HG03342 (cell line): ENCODE results near the gene HAUS7.

Experiments
- ATAC-seq: cut with Tn5 transposase; IDR thresholded peaks from one replicate; pipeline ENCODE4 v1.9.1; 2021; ENCODE audit warnings: mild to moderate bottlenecking, moderate library complexity; ENCODE audit not compliant: unreplicated experiment

Gene HAUS7

GRCh38 chrX:153499876-153500275, 29.5 kb upstream of the HAUS7 start:
- no peak for ATAC-seq

GRCh38 chrX:153499341-153499740, 29.0 kb upstream of the HAUS7 start:
- no peak for ATAC-seq

DNA sequence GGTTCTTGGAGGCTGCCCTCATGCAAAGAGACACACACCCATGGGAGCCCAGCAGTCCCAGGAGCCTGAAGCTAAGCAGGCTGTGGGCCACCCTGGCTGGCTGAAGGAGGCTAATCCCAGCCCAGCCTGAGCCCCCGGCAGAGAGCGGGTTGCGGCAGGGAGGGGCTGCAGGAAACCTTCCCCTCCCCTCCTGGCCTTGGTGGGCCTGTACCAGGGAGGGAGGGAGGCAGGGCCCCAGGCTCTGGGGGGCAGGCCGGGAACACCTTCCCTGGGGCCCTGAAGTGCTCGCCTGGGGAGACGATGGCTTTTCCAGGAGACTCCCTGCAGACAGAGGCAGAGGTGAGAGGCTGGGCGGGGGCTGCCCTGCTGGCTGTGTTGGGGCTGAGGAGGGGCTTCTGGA, 28.1 kb upstream of the HAUS7 start:
- no peak for ATAC-seq

DNA sequence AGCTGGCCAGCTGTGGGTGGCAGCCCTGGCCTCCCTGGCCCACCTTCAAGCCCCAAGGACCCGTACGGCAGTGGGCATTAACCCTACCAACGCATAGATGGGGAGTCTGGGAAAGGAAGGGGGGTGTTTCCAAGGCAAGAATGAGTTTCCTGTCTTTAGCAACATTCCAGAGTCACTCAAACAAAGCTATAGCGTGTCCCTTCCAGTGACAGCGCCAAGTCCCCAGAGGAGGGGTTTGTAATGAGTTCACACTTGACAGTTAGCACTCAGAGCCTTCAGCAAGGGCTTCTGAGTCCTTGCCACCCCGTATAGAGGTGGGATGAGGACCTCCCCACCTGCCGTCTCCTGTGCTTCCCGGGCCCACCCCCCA, 26.2 kb upstream of the HAUS7 start:
- no peak for ATAC-seq

DNA sequence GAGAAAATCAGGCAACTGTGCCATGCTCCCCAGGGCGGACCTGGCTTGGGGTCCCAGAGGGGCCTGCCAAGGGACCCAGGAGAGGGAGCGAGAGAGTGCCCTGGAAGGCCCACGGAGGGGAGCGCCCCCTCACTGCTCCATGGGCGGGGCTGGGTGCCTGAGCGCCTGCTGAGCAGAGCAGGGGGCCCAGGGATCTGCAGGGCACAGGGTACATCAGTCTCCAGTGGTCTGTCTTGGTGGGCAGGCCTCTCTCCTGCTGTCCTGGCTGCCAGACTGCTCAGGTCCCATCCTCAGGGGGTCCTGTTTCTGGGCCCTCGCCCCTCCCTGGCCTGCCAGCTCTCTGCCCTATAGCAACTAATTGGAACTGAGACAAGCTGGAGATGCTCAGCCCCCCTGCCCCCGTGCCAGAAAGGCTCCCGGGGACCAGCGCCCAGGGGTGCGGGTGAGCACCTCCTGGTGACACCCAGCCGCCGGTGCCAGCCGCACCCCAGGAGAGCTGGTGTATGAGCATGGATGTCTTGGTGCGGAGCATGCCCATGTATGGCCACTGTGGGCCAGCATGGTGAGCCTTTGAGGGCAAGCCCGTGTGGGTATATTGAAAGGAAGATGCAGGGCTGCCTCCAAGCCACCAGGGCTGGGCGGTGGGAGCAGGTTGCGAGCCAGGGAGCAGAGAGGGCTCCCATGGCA, 25.7 kb upstream of the HAUS7 start:
- no peak for ATAC-seq

DNA sequence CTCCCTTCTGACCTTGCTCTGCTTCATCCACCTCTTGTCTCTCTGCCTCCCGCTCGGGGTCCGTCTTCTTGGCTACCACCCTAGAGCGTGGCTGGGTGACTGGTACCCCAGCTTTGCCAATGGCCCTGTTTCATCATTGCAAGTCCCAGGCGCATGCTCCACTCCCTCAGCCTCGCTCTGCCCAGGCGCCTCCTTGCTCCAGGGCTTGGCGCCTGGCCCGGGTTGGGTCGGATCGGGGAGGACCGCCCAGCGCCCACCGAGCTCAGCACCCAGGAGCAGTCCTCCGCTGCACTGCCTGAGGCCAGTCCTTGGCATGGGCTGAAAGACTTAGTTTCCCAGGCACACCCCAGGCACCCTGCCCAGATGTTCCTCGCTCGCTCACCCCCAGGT, 25.0 kb upstream of the HAUS7 start:
- ATAC-seq = no peak

DNA sequence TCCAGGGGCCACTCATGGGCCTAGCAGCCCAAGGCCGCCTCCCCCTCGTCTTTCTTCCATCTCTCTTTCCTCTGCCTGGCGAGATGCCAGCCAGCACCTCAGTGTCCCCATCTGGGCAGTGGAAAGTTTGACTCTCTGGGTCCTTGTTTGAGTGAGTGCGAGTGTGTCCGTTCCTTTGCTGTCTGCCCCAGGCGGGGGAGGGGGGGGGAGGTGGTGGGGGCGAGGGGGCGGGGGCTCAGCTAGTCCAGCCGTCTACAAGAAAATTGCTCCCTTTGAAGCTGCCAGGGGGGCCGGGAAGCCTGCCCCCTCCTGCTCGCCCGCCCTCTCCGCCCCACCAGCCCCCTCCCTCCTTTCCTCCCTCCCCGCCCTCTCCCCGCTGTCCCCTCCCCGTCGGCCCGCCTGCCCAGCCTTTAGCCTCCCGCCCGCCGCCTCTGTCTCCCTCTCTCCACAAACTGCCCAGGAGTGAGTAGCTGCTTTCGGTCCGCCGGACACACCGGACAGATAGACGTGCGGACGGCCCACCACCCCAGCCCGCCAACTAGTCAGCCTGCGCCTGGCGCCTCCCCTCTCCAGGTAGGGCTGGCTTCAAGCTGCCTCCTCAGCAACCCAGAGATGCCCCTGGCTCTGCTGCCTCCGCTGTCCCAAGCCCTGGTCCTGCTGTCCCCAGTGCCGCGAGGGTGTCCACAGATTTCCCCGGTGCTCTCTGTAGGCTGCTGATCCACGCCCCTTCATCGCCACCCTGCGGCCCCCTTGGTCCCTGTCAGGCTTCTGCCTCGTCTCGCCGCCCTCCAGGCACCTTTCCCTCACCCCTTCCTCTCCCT, 24.4 kb upstream of the HAUS7 start, which contains the start of gene BGN:
TSS of gene BGN (plus strand) at position 440 of the 821 bp plus-strand sequence. CDS start 9,652 bp downstream, outside the sequence.
- no peak for ATAC-seq

DNA sequence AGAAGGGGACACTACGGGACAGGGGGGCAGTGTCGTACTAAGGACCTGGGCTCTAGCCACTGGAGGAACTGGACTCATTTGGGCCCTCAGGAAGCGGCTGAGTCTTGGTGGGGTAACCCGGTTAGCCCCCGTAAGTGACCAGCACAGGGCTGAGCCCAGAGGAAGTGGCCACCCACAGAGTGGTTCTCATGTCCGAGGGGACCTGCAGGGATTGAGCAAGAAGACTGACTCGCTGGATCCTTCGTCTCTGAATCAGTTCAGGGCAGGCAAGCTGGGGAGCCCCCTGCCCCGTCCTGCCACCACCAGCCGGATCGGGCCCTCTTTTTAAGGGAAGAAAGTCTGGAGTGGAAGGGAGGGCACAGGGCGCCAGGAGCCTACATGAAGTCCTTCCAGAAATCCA, 23.7 kb upstream of the HAUS7 start:
- no peak for ATAC-seq

GRCh38 chrX:153493085-153493484, 22.7 kb upstream of the HAUS7 start:
- no peak for ATAC-seq

DNA sequence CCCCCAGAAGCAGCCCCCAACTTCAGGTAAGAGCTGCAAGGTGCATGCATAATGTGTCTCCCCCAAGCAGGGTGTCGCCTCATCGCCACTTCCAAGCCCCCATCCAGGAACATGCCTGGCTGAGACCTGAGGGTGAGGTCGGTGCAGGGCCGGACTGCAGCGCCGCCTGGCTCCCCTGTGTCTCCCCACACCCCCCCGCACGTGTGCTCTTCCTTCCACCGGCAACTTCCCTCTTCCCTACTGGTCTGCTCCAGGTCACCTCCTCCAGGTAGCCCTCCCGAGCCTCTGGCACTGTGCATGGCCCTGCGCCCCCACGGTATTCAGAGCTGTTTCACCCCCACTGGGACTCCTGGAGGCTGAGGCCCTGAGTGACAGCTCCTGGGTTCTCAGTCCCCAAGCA, 22.2 kb upstream of the HAUS7 start:
- ATAC-seq = no peak

GRCh38 chrX:153491918-153492317, 21.5 kb upstream of the HAUS7 start:
- ATAC-seq = no peak

DNA sequence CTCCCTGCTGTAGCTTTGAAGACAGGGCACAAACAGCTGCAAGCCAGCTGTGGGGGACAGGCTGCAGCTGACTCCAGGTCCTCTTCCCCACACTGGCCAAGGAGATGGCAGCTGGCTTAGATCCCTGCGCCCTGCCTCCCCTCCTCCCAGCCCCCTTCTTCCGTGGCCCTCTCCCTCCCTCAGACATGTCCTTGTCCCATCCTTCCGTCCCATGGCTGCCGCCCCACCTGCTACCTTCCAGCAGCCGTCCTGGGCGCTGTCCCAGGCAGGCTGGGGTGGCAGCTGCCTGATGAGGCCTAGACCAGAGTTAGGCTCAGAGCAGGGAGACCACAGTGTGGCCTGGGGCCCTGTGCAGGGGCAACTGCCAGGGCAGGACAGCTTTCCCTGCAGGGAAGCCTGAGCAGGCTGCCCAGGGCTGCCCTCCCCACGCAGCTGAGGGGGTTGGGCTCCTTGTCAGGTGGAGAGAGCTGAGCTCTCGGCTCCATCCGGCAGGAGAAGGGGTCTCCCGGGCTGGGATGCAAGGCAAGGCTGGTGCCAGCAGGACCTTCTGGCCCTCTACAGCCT, 21.1 kb upstream of the HAUS7 start:
- no peak for ATAC-seq

DNA sequence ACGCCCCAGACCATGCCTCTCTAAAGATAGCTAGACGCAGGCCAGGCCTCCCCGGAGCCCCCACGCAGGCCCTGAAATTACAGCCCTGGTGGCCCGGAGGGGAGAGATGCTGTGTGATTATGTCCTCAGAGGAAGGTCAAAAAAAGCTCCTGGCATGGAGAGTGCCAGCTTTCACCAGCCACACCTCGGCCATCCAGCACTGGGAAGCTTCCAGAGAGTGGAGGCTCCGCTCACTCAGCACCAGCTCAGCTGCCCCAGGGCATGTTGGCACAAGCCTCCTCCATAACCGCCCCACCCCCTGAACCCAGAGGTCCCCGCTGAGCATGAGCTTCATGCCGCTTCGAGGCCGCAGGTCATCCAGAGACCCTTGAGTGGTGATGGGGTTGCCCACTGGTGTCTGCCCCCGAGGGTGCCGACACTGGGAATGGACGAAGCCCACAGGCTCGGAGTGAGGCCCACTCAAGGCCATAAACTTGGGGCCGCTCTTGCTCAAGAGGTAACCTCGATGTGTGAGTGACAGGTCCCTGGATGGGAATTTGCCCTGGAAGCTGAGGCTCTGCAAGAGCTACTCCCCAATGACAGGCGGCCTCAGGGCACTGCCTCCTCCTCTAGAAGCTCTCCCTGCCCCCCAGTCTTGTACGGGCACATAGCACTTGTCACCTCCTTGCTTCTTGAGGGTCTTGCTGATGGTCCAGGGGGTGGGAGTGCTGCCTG, 20.0 kb upstream of the HAUS7 start:
- no peak for ATAC-seq

DNA sequence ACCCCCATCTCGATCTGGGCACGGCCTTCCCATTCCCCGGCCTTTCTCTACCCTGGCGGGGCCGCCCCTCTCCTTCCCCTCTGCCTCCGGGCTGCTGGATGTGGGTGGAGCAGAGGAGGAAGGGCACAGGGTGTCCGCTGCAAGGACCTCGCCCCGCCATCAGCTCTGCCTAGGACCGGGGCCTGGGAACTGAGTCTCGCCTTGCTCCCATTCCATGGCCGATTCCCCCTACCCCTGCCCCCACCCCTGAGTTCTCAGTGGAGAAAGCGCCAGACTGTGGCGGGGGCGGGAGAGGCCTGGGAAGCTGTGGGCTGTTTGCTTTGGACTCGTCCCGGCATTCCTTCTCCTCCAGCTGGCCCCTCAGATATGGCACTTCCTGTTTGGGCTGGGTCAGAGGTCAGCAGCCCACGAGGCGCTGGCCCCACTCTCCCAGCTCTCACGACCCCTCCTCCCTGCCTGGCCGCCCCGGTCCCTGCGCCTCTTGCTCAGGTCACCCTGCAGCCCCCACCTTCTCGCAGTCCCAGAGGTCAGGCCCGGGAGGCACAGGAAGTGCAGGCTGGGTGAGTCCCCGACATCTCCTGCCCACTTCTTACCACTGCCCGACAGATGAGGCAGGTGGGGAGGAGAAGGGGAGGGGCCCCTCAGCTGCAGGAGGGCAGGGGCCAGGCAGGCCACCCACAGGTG, 18.0 kb upstream of the HAUS7 start:
- no peak for ATAC-seq

GRCh38 chrX:153487590-153488071, 17.3 kb upstream of the HAUS7 start:
- ATAC-seq = no peak

DNA sequence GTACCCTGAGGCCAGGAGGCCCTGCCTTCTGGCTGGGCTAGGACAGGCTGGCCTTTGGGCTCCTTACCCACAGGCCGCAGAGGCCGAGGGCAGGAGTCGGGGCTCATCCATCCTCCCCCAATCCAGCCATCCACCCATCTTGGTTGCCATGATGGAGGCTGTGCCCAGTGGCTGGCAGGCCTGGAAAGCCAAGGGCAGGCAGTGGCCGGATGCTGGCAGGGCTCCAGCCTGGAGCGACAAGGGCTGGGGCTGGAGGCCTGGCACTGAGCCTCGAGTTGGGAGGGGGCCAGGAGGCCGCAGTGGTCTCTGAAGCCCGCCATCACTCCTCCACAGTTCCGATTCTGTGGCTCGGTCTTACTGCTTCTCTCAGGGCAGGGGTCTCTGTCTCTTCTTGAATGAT, 15.8 kb upstream of the HAUS7 start:
- no peak for ATAC-seq

- no peak for ATAC-seq
These were observed 15.2 kb upstream of the HAUS7 start for GRCh38 chrX:153485396-153486080.

DNA sequence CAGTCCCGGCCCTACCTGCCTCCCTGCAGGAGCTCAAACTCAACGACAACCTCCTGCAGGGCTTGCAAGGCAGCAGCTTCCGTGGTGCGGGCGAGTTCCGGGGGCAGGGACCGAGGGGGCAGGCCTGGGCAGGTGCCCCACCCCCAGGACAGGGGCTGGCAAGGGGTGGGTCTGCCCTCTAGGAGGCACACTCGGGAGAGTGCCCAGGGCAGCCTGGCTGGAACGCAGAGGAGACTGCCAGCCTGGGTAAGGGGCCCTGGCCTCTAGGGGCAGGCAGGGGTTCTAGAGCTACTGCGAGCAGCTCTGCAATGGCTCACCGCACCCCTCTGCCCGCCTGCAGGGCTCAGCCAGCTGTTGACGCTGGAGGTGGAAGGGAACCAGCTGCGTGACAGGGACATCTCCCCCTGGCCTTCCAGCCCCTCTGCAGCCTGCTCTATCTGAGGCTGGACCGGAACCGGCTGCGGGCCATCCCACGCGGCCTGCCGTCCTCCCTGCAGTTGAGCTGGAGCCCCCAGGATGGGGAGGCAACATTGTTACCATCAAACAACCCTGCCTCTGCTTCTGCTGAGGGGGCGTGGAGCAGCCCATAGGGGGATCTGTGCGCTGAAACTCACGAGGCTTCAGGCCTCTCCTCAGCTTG, 12.1 kb upstream of the HAUS7 start:
- ATAC-seq = no peak

DNA sequence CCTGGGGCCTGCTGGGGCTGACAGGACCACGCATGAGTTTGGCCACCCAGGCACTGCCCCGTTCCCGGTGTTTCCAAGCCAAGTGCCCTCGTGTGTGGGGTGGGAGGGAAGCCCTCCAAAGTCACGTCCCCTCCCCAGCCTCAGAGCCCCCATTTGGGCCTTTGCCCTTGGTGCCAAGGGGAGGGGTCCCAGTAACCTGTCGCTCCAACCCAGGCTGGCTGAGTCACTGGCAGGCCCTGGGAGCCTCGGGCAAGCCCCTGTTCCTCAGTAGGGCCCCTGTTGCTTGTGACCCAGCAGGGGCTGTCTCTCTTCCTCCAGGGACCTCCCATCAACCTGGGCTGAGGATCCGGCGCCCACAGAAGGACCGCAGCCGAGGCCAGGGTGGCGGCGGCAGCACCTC, 10.7 kb upstream of the HAUS7 start:
- no peak for ATAC-seq

GRCh38 chrX:153478746-153479145, 8.4 kb upstream of the HAUS7 start:
- no peak for ATAC-seq
